Ishikawa (cell line): ENCODE data around the gene ASB16.

ENCODE experiments used
- CEBPB ChIP-seq: IDR thresholded peaks from 2 replicates; pipeline ENCODE4 v1.6.1; 2012
- CREB1 ChIP-seq: IDR thresholded peaks from 2 replicates; pipeline ENCODE4 v1.6.1; 2012; ENCODE audit warnings: low read depth
- EGR1 ChIP-seq: IDR thresholded peaks from 2 replicates; pipeline ENCODE4 v1.6.1; 2012
- EP300 ChIP-seq: IDR thresholded peaks from 2 replicates; pipeline ENCODE4 v1.6.1; 2012; ENCODE audit warnings: borderline replicate concordance
- FOXM1 ChIP-seq: IDR thresholded peaks from 2 replicates; pipeline ENCODE4 v1.6.1; 2012; ENCODE audit warnings: low read depth, borderline replicate concordance
- MAX ChIP-seq: IDR thresholded peaks from 2 replicates; pipeline ENCODE4 v1.6.1; 2012
- NFIC ChIP-seq: IDR thresholded peaks from 2 replicates; pipeline ENCODE4 v1.6.1; 2012
- RAD21 ChIP-seq: IDR thresholded peaks from 2 replicates; pipeline ENCODE4 v1.6.1; 2012; ENCODE audit warnings: low read depth
- REST ChIP-seq: IDR thresholded peaks from 2 replicates; pipeline ENCODE4 v1.6.1; 2012; ENCODE audit warnings: low read depth, mild to moderate bottlenecking
- TAF1 ChIP-seq: IDR thresholded peaks from 2 replicates; pipeline ENCODE4 v1.6.1; 2012; ENCODE audit warnings: low read depth, mild to moderate bottlenecking
- TCF12 ChIP-seq: IDR thresholded peaks from 2 replicates; pipeline ENCODE4 v1.6.1; 2012; ENCODE audit warnings: low read depth
- TEAD4 ChIP-seq: IDR thresholded peaks from 2 replicates; pipeline ENCODE4 v1.6.1; 2012
- USF1 ChIP-seq: IDR thresholded peaks from 2 replicates; pipeline ENCODE4 v1.6.1; 2012
- YY1 ChIP-seq: IDR thresholded peaks from 2 replicates; pipeline ENCODE4 v1.6.1; 2012; ENCODE audit warnings: low read depth
- ZBTB7A ChIP-seq: IDR thresholded peaks from 2 replicates; pipeline ENCODE4 v1.6.1; 2012; ENCODE audit warnings: low read depth

Gene ASB16

GRCh38 chr17:44177640-44178039 is 7.1 kb downstream of the ASB16 start:
- no peak for TF ChIP-seq CEBPB
- no peak for TF ChIP-seq EP300
- TF ChIP-seq MAX: no peak
- TF ChIP-seq FOXM1: no peak
- no peak for TF ChIP-seq YY1
- no peak for TF ChIP-seq RAD21
- no peak for TF ChIP-seq USF1
- no peak for TF ChIP-seq REST
- no peak for TF ChIP-seq EGR1
- TF ChIP-seq ZBTB7A: no peak
- TF ChIP-seq CREB1: no peak
- TF ChIP-seq TCF12: no peak
- TF ChIP-seq TAF1: no peak
- TF ChIP-seq NFIC: no peak

GRCh38 chr17:44178133-44178532 is 7.6 kb downstream of the ASB16 start:
- TF ChIP-seq EP300: no peak
- TF ChIP-seq EGR1: no peak
- no peak for TF ChIP-seq NFIC
- TF ChIP-seq MAX: no peak
- TF ChIP-seq FOXM1: no peak
- no peak for TF ChIP-seq CEBPB
- no peak for TF ChIP-seq CREB1
- no peak for TF ChIP-seq YY1
- no peak for TF ChIP-seq USF1
- TF ChIP-seq TCF12: no peak
- no peak for TF ChIP-seq ZBTB7A
- no peak for TF ChIP-seq TEAD4

- no peak for TF ChIP-seq CREB1
- no peak for TF ChIP-seq MAX
- no peak for TF ChIP-seq FOXM1
- no peak for TF ChIP-seq REST
- no peak for TF ChIP-seq CEBPB
- TF ChIP-seq YY1: no peak
- TF ChIP-seq TEAD4: no peak
- no peak for TF ChIP-seq EP300
- no peak for TF ChIP-seq EGR1
- no peak for TF ChIP-seq USF1
Measured at GRCh38 chr17:44183024-44183423, 12.5 kb downstream of the ASB16 start.

GRCh38 chr17:44184212-44184810 is 13.8 kb downstream of the ASB16 start:
- TF ChIP-seq YY1 (no peak), EP300 (no peak), MAX (no peak), RAD21 (no peak), TEAD4 (no peak), CREB1 (no peak), USF1 (no peak), TAF1 (no peak), FOXM1 (no peak), CEBPB (no peak), ZBTB7A (no peak), REST (no peak), EGR1 (no peak)
